ENCODE results near the gene FDXR.

GRCh38 chr17:74833501-74834377, 39.1 kb downstream of the FDXR start:
- TF ChIP-seq CTCF (IDR thresholded peaks at IDR 0.05; ENCODE audit: poor library complexity, severe bottlenecking) (no peak), EP300 (conservative IDR thresholded peaks at IDR 0.05; ENCODE audit: poor library complexity, severe bottlenecking) (no peak)

All from neural cell (in vitro differentiated cells).